Right lobe of liver (tissue), 6 donors: ENCODE measurements around the gene ITPR3. TPM values are rescaled to one million over a fixed set of nuclear protein-coding genes. Genes with fewer than 3 reads are reported as not detected.

Experiments
- ATAC-seq, 4 donors: fragments of 200-7000 bp; cut with Tn5 transposase; one replicate each; pipeline ENCODE4 v1.9.1; 2020; ENCODE audit warnings: mild to moderate bottlenecking in 4 of 4, moderate library complexity in 4 of 4
- DNase-seq, 3 donors: peaks; one replicate each; pipeline ENCODE4 v3.0.0-alpha.2; 2020
- H3K27ac ChIP-seq, 3 donors: fragments of 200-600 bp; one replicate each; pipeline ENCODE4 v1.8.0; 2022
- H3K27me3 ChIP-seq, 2 donors: fragments of 200-600 bp; one replicate each; pipeline ENCODE4 v1.8.0; 2022
- H3K36me3 ChIP-seq, 4 donors: fragments of 200-600 bp; sonication (generic) in 1 of 4; one replicate each; pipeline versions ENCODE4 v1.5.1 to v1.8.0; 2017 to 2022; ENCODE audit warnings: control low read depth in 1 of 4
- H3K4me1 ChIP-seq, 4 donors: fragments of 200-600 bp; sonication (generic) in 1 of 4; one replicate each; pipeline versions ENCODE4 v1.5.1 to v1.8.0; 2017 to 2022; ENCODE audit warnings: control low read depth in 1 of 4
- H3K4me3 ChIP-seq, 3 donors: fragments of 200-600 bp; one replicate each; pipeline ENCODE4 v1.8.0; 2022
- H3K9me3 ChIP-seq, 4 donors: fragments of 200-600 bp; sonication (generic) in 1 of 4; one replicate each; pipeline versions ENCODE4 v1.5.1 to v1.8.0; 2017 to 2022; ENCODE audit warnings: control low read depth in 1 of 4
- CTCF ChIP-seq, 4 donors: fragments of 200-600 bp in 3 of 4; fragments of 450-650 bp in 1 of 4; IDR thresholded peaks; one replicate each; pipeline versions ENCODE4 v1.5.1 to v1.8.0; 2016 to 2022; ENCODE audit warnings: antibody characterized with exemption in 4 of 4, mild to moderate bottlenecking in 2 of 4
- POLR2A ChIP-seq: fragments of 450-650 bp; IDR thresholded peaks from one replicate; pipeline ENCODE4 v1.6.1; 2017; ENCODE audit warnings: antibody characterized with exemption, mild to moderate bottlenecking
- WGBS: methylation state at CpG from one replicate; pipeline ENCODE4 v1.1.6; 2018; ENCODE audit warnings: low coverage, low lambda C conversion rate; ENCODE audit not compliant: insufficient coverage; ENCODE audit errors: missing lambda C conversion rate; 5-methylcytosine and 5-hydroxymethylcytosine counted together
- intact Hi-C, 2 donors: fragments of 100-400 bp; cut with DNase I; formaldehyde crosslinking; loops; one replicate each; pipeline versions ENCODE4 v1.11.2 to v1.14.1; 2022
- total RNA-seq, 6 experiments: library from RNA; depleted of rRNA in 2 of 6; stranded (reverse); fragments of >200 nt in 2 of 6; fragmentation: NEBNext Ultra II Directional in 3 of 6; extraction: Animal tissue kit (Norgen Biotek cat#: 25700) in 3 of 6; gene quantifications; one replicate each; pipeline versions ENCODE4 v1.1.0 to v1.2.4, GENCODE V29; 2016 to 2023
- donor health status: DM: no; HTN: yes; CAD: no.
- donor health status: DM: no; HTN: no; CAD: no.
- donor health status: DM: no; HTN: no; CAD: no.
- donor health status: DM: no; HTN: yes; CAD: no.
- donor health status: DM: no; HTN: yes; CAD: no.

The ITPR3 gene
- total RNA-seq, 6 experiments from 2014 or later, result 0.79 to 3.5 (median 1.6) TPM

GRCh38 chr6:33609019-33609418, 12.1 kb upstream of the ITPR3 start:
- intact Hi-C loops, result no loop called here
- ATAC-seq, result no peak
- Histone ChIP-seq H3K27ac (no peak overlapping the region), H3K27me3 (no peaks in the 10 kb centered on the region), H3K9me3 (no peaks in the 10 kb centered on the region), H3K36me3 (no peaks in the 10 kb centered on the region), H3K4me1 (no peaks in the 10 kb centered on the region), H3K4me3 (no peak overlapping the region)
- 40% methylated on average over 2 of the region's 3 CpGs for WGBS
- TF ChIP-seq CTCF (IDR thresholded peaks at IDR 0.05) (no peak), POLR2A (no peak)
- DNase-seq, result no peak

- Histone ChIP-seq H3K27me3 (no peaks in the 10 kb centered on the region), H3K4me3 (no peak overlapping the region), H3K9me3 (no peaks in the 10 kb centered on the region), H3K27ac (no peak overlapping the region), H3K36me3 (no peaks in the 10 kb centered on the region), H3K4me1 (no peaks in the 10 kb centered on the region)
- WGBS, result 33% methylated on average over 2 of the region's 6 CpGs
- ATAC-seq, result no peak
- TF ChIP-seq CTCF (IDR thresholded peaks at IDR 0.05) (no peak), POLR2A (no peak)
- intact Hi-C loops, result no loop called here
- no peak for DNase-seq
Observed at GRCh38 chr6:33609528-33609927, 11.6 kb upstream of the ITPR3 start.

- Histone ChIP-seq H3K4me1 (no peaks in the 10 kb centered on the region), H3K9me3 (no peaks in the 10 kb centered on the region), H3K4me3 (no peak overlapping the region), H3K27ac (no peak overlapping the region), H3K36me3 (no peaks in the 10 kb centered on the region), H3K27me3 (no peaks in the 10 kb centered on the region)
- 67% methylated on average over 3 of the region's 4 CpGs for WGBS
- no peak for DNase-seq
- TF ChIP-seq POLR2A, result no peak
- no peak for TF ChIP-seq CTCF (IDR thresholded peaks at IDR 0.05)
- intact Hi-C loops, result no loop called here
- peak; percentile 55 to 72 (median 63) for ATAC-seq
Observed at GRCh38 chr6:33610067-33610466, 11.1 kb upstream of the ITPR3 start.

- Histone ChIP-seq H3K9me3 (no peaks in the 10 kb centered on the region), H3K27ac (no peak overlapping the region), H3K27me3 (no peaks in the 10 kb centered on the region), H3K4me1 (no peaks in the 10 kb centered on the region), H3K4me3 (no peak overlapping the region), H3K36me3 (no peaks in the 10 kb centered on the region)
- DNase-seq (no peak), ATAC-seq (no peak)
- WGBS, result 57% methylated on average over 4 of the region's 22 CpGs
- TF ChIP-seq CTCF (IDR thresholded peaks at IDR 0.05) (no peak), POLR2A (no peak)
- intact Hi-C loops, result no loop called here
Observed at GRCh38 chr6:33610779-33611732, 10.1 kb upstream of the ITPR3 start.
